Right lobe of liver (tissue), 4 donors: ENCODE results near the gene ZC3H12A.

ENCODE experiments used
- POLR2A ChIP-seq: fragments of 450-650 bp; IDR thresholded peaks from one replicate; pipeline ENCODE4 v1.6.1; 2017; ENCODE audit warnings: antibody characterized with exemption, mild to moderate bottlenecking
- TF ChIP-seq, protein P1 (sequence below), 4 donors: fragments of 200-600 bp in 3 of 4; fragments of 450-650 bp in 1 of 4; IDR thresholded peaks; one replicate each; pipeline versions ENCODE4 v1.5.1 to v1.8.0; 2016 to 2022; ENCODE audit warnings: antibody characterized with exemption in 4 of 4, mild to moderate bottlenecking in 2 of 4
- donor health status: DM: no; HTN: no; CAD: no.
- donor health status: DM: no; HTN: no; CAD: no.
- donor health status: DM: no; HTN: yes; CAD: no.

GRCh38 chr1:37519613-37520012, 45.2 kb downstream of the ZC3H12A start:
- no peak for TF ChIP-seq POLR2A
- TF ChIP-seq, protein P1, sequence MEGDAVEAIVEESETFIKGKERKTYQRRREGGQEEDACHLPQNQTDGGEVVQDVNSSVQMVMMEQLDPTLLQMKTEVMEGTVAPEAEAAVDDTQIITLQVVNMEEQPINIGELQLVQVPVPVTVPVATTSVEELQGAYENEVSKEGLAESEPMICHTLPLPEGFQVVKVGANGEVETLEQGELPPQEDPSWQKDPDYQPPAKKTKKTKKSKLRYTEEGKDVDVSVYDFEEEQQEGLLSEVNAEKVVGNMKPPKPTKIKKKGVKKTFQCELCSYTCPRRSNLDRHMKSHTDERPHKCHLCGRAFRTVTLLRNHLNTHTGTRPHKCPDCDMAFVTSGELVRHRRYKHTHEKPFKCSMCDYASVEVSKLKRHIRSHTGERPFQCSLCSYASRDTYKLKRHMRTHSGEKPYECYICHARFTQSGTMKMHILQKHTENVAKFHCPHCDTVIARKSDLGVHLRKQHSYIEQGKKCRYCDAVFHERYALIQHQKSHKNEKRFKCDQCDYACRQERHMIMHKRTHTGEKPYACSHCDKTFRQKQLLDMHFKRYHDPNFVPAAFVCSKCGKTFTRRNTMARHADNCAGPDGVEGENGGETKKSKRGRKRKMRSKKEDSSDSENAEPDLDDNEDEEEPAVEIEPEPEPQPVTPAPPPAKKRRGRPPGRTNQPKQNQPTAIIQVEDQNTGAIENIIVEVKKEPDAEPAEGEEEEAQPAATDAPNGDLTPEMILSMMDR (IDR thresholded peaks at IDR 0.05), result no peak
